NOMO-1 treated with DMSO at 0.1 percent for 48 hours (cell line): Measurements from ENCODE around the gene PPIL6.

ENCODE experiments used
- DNase-seq: peaks from one replicate; lab custom pipeline; 2025; ENCODE audit not compliant: unreplicated experiment; lab: John Stamatoyannopoulos, UW

The PPIL6 gene

DNA sequence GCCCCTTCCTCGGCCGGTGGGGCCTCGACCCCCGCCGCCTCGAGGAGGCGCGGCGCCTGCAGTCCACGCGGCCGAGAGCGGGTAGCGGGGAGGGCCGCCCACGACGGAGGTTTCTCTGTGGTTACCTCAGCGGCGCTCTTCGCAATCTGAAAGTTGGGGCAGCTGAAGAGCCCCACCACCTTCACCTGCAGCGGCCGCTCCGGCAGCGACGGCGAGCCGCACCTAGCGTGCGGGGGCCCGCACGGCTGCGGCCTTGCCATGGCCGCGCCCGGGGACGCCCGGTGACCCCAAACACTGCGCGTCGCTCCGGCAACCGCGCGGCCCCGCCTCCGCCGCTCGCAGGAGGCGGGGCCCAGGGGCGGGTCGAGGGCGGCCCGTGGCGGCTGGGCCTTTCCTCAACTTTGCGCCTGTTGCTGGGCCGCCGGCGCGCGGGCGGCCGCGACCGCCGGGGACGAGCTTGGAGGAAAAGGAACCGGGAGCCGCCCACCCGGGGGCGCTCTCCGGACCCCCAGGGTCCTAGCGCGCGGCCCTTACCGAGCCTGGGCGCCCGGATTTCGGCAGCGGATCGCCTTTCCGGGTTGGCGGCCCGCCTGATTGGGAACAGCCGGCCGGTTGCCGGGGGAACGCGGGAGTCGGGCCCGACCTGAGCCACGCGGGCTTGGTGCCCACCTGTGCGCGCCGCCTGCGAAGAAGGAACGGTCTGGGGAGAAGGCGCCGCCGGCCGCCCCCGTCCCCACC lies at the start of gene PPIL6, which contains the start of gene SMPD2:
TSS of gene PPIL6 (minus strand) at position 298 of the 738 bp plus-strand sequence. CDS start at position 260, 38 bp downstream.
TSS of gene SMPD2 (plus strand) at position 394 of the 738 bp plus-strand sequence. CDS start 398 bp downstream, outside the sequence.
- DNase-seq: peak; percentile 83

DNA sequence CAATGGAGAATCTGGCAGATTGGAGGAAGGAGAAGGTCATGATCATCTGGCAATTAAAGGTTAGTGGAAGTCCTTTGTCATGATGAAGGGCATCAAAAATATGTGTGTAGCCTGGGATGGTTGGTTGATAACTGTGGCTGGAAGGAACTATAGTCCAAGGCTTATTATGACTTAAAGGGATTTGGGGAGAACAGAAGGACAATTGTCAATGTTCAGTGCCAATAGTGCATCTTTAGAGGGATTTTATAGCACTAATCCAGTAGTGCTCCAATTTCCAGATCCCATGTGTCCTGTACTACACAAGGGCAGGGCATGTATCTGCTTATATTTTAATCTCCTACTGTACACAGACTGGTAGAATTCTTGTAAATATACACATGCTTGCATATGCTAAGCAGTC lies 47.6 kb upstream of the PPIL6 start:
- DNase-seq: no peak

GRCh38 chr6:109486068-109486467 lies 45.6 kb upstream of the PPIL6 start:
- DNase-seq: no peak

- DNase-seq: no peak
Observed at GRCh38 chr6:109485266-109485935, 45.0 kb upstream of the PPIL6 start.

GRCh38 chr6:109484122-109484521 lies 43.7 kb upstream of the PPIL6 start:
- no peak for DNase-seq

GRCh38 chr6:109483735-109484057 lies 43.3 kb upstream of the PPIL6 start:
- DNase-seq: no peak

- peak; percentile 79 for DNase-seq
Observed at GRCh38 chr6:109482905-109483734, 42.7 kb upstream of the PPIL6 start, which contains the start of gene ZBTB24. Gene ZBTB24 (minus strand): TSS chr6:109483219. CDS start chr6:109482026, 1,193 bp downstream.

DNA sequence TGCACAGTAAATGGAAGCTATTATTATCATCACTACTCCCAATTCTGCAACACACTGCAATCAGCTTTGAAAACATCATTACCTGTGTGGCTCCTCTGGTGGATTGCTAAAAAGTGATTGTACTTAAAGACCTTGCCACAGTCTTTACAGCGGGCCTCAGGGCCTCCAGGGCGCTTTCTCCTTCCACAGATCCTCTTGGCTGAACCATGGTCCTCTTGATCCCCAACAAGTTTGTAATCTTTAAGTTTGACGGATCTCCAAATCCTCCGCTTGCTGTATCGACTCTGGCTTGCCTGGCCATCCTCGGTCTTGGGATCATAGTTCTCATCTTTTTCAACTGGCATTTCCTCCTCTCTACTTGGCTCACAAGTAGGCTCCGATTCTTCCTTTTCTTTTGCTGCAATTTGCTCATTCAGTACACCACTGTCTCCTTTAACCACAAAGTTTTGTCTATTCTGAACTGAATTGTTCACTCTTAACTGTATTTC lies 40.6 kb upstream of the PPIL6 start:
- DNase-seq: no peak

- no peak for DNase-seq
Observed at GRCh38 chr6:109478841-109479624, 38.6 kb upstream of the PPIL6 start.

DNA sequence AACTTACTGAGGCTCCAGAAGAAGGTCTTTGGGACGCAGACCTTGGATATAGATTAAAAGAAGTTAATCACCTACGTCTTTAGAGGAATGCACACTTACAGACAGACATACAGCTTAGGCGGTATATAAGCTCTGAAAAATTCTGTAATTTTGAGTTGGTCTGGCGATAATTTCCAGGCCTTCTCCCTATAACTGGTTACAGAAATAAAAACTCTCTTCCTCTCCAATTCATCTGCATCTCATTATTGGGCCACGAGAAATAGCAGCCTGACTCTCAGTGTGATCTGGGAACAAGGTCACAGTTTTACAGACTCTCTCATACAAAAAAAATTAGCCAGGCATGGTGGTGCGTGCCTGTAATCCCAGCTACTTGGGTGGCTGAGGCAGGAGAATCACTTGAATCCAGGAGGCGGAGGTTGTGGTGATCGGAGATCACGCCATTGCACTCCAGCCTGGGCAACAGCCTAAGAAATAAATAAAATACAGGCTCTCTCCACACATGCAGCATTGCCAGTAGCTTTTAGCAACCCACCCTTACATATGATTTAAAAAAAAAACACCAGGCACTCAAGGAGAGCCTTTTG lies 37.9 kb upstream of the PPIL6 start:
- DNase-seq: no peak

DNA sequence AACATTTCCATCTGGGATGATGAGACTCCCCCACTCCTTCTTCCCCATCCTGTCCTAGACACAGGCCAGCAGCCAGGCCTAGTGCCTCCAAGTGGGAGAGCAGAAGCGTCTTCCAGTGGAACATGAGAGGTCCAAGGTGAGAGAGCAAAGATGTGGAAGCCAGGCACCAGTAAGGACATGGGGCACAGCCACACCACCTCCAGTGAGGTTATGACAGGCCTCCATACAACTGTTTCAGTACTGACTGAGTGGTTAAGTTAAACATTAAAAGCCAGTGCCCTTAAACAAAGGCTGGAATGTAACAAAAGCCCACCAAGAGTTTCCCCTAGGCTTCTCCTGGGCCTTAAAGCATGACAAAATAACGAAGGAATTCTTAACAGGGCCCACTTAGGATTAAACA lies 37.3 kb upstream of the PPIL6 start:
- no peak for DNase-seq

DNA sequence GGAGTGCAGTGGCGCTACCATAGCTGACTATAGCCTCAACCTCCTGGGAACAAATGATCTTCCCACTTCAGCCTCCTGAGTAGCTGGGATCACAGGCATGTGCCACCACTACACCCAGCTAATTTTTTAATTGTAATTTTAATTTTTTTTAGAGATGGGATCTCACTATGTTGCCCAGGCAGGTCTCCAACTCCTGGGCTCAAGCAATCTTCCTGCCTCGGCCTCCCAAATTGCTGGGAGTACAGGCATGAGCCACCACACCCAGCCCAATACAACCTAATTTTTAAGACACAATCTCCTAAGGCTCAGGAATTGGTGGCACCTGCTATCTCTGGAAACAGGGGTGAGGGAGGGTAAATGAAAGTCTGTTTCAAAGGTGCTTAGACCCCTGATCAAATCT lies 36.8 kb upstream of the PPIL6 start:
- no peak for DNase-seq

DNA sequence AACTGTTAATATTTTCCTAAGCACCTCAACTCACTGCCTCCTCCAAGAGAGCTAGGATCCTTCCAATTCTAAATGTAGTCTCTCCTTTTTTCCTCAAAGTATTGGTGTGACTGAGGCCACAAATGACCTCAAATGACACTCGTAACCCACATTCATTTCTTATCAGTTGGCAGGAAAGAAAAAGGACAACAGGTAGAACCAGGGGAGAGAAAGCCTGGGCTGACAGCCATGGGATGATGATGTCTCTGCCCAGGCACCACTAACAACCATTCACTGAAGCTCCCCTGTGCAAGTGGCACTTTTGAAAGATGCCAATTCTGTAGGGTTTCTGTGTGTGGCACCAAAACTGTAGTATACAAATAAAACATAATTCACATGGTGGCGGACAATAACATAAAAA lies 35.2 kb upstream of the PPIL6 start:
- DNase-seq: no peak

- no peak for DNase-seq
Observed at GRCh38 chr6:109474995-109475394, 34.6 kb upstream of the PPIL6 start.

GRCh38 chr6:109473120-109473519 lies 32.7 kb upstream of the PPIL6 start:
- no peak for DNase-seq

GRCh38 chr6:109472132-109472995 lies 31.9 kb upstream of the PPIL6 start:
- DNase-seq: no peak

DNA sequence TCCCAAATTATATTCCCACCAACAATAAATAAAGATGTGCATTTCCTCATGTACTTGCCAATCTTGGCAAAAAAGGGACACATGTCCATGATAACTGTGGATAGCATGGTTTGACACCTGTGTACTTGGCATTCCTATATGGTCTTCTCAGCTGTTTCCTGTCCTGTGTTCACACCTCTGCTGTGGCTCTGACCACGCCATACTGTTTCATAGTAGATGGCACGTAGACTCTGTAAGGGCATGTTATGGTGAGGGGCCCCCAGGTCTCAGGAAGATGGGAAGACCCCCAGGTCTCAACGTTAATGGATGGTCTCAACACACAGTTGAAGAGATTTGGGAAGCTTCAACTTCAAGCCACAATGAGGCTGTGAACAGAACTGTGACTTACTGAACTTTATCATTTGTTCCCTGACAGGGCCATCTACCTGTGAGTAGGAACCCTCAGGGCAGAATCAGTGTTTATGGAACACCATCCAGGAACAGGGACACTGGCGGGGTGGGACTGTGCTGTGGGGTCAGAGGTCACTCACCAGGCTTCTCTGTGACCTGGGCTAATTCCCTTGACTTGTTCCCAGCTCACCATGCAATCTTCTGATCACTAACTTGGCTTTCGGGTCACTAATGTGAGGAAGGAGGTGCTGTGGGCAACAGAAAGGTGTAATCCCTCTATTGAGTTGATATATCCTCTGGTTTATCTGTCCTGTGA lies 30.8 kb upstream of the PPIL6 start:
- no peak for DNase-seq

DNA sequence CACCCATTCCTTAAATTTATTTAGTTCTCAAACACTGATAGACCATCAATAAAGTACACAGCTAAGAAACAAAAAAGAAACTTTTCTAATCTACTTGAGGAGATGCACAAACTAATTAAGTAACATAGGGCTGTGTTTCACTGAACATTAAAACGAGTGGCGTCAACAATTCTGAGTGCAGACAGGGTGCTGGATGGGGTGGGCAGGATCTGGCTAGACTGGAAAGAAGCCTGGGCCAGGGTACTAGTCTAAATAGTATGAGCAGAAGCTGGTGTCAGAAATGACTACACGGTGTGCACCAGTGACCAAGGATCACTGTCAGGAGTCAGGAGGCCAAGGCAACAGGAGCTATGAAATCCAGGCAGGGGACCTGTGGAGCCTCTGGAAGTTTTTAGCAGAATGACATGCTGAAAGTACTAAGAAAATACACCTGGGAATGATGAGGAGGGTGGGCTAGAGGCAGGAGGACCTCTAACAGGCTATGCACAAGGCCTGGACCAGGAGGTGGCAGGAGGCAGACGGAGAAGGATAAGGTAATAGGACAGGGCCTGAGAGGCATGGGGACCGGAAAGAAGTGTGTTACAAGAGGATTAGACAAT lies 29.3 kb upstream of the PPIL6 start:
- DNase-seq: no peak
